Measurements from ENCODE around the gene WWTR1.

The WWTR1 gene

DNA sequence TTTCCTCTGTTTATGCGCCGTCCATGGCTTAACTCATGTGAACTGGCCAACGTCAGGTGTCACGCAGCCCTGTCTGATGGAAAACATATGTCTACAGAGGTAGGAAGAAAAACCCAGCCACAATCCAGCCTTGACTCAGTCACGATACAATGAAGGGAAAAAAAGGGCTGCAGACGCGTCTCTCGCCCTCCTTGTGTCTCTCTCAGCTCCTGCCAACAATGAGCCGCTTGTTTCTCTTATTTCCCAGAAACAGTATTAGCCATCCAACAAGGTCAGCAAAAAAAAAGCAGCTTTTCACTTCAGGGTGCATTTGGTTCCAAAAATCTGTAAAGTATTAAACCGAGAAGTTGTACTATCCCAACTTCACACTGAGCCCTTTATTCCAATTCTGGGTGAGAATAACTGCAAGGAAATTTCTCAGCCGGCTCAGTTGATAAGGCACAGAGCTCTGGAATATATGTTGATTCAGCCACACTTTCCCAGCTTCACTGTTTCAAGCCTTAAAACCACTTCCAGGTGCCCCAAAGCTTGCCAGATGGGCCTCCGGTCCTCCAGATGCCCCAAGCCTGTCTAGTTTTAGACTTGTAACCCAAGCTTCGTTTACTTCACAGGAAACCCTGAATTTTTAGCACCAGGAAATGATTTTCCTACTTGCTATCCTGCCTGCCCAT lies 103.9 kb downstream of the WWTR1 start:
- peaks cover 4% of the 10 kb centered on the region; the same call in 1 of the 2 replicates for H3K4me1 ChIP-seq
- H3K27me3 ChIP-seq, result no peaks in the 10 kb centered on the region
- H3K4me3 ChIP-seq (ENCODE audit: low read depth, low read length), result no peak overlapping the region

DNA sequence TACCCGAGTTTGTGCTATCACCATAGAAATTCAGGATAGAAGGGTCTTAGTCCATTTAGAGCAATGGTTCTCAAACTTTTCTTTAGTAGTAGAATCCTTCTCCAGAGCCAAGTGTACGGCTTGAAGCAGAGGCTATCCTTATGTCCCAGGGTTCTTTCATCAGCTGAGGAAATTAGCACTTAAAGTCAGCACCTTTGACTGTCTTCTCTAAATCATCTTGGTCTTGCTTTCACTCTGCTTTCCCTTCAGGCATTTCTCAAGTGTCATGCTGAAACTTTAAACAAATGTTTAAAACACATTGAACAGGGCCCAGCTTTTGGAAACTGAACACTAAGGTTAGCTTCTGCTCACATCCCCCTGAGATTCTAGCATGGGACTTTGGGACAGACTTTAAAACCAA lies 105.1 kb downstream of the WWTR1 start:
- no peak overlapping the region for H3K4me3 ChIP-seq (ENCODE audit: low read depth, low read length)
- DNase-seq, result no peak
- no peaks in the 10 kb centered on the region for H3K27me3 ChIP-seq
- H3K9me3 ChIP-seq, result no peaks in the 10 kb centered on the region
- peaks cover 4% of the 10 kb centered on the region; the same call in 1 of the 2 replicates for H3K4me1 ChIP-seq
- H3K36me3 ChIP-seq, result no peaks in the 10 kb centered on the region
- TF ChIP-seq, protein P1, sequence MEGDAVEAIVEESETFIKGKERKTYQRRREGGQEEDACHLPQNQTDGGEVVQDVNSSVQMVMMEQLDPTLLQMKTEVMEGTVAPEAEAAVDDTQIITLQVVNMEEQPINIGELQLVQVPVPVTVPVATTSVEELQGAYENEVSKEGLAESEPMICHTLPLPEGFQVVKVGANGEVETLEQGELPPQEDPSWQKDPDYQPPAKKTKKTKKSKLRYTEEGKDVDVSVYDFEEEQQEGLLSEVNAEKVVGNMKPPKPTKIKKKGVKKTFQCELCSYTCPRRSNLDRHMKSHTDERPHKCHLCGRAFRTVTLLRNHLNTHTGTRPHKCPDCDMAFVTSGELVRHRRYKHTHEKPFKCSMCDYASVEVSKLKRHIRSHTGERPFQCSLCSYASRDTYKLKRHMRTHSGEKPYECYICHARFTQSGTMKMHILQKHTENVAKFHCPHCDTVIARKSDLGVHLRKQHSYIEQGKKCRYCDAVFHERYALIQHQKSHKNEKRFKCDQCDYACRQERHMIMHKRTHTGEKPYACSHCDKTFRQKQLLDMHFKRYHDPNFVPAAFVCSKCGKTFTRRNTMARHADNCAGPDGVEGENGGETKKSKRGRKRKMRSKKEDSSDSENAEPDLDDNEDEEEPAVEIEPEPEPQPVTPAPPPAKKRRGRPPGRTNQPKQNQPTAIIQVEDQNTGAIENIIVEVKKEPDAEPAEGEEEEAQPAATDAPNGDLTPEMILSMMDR (IDR thresholded peaks at IDR 0.05; ENCODE audit: low read depth, low read length), result no peak

More for the DNA sequence above, 103.9 kb downstream of the WWTR1 start:
- H3K36me3 ChIP-seq, result no peaks in the 10 kb centered on the region
- H3K9me3 ChIP-seq, result no peaks in the 10 kb centered on the region
- TF ChIP-seq, protein P1 (IDR thresholded peaks at IDR 0.05; ENCODE audit: low read depth, low read length), result no peak
- DNase-seq, result no peak

DNA sequence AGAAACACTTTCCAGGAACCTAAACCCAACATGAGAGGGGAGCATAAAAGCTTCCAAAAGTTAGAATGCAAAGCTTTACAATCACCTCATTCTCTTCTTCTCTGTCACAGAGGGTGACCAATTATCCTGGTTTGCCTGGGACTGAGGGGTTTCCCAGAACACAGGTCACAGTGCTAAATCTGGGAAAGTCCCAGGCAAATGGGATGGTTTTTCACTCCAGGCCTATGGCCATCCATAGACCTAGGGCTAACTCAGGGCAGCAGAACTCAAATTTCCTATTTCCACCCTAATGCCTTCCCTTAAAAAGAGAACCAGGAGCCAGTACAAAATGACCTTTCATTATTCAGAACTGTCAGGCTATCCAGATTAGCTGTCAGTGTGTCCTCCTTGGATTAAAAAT lies 106.3 kb downstream of the WWTR1 start:
- H3K4me3 ChIP-seq (ENCODE audit: low read depth, low read length), result no peak overlapping the region
- peaks cover 4% of the 10 kb centered on the region; the same call in 1 of the 2 replicates for H3K4me1 ChIP-seq
- H3K36me3 ChIP-seq, result no peaks in the 10 kb centered on the region
- H3K27me3 ChIP-seq, result no peaks in the 10 kb centered on the region
- TF ChIP-seq, protein P1 (IDR thresholded peaks at IDR 0.05; ENCODE audit: low read depth, low read length), result no peak
- DNase-seq, result no peak
- no peaks in the 10 kb centered on the region for H3K9me3 ChIP-seq

DNA sequence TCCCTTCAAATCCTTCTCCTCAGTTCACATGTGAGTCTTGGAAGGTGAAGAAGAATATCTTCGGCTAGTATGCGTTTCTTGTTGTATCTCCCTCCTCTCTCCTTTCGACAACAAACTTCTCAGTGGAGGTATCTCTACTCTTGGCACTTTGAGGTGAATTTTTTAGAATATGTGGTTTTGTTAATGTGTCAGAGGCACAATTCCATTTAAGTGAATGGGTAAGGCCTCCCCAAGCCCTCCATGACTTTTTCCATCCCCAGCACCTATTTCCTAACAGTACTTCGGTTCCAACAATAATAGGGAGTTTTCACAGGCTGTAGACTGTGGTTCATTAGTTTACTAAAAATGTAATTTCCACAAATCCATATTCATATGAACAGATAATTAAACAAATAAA lies 109.2 kb downstream of the WWTR1 start:
- no peaks in the 10 kb centered on the region for H3K36me3 ChIP-seq
- no peaks in the 10 kb centered on the region for H3K4me1 ChIP-seq
- TF ChIP-seq, protein P1 (IDR thresholded peaks at IDR 0.05; ENCODE audit: low read depth, low read length), result no peak
- no peaks in the 10 kb centered on the region for H3K9me3 ChIP-seq
- H3K27me3 ChIP-seq, result no peaks in the 10 kb centered on the region
- DNase-seq, result no peak
- no peak overlapping the region for H3K4me3 ChIP-seq (ENCODE audit: low read depth, low read length)

DNA sequence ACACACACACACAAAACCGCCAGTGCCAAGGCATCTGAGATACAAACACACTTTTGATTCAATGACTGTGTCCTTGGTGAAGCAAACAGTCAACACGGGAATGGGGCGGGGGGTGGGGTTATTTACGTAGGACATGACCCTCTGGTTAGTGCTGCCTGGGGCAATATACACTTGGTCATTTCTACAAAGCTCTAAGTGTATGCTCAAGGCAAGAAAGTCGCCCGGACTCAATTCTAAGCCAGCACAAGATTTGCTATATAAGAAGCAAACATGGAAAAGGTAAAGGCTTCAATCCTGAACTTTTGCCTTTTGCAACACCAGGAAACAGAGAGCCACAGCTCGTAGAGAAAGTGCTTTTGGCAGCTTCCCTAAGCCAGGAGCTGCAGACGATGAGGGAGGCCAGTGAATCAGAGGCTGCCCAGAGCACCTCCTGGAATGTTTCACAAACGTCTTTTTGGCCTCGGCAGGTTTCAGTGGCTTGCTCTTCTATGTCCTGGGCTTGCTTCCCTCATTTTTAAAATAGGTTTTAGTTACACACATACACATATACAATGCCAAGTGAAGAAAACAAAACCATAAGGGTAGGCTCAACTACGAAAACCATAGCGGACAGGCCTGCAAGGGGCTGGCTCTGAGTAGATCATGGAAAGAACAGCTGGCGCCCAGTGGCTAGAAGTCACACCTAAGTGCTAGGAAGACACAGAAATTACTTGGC lies 109.7 kb downstream of the WWTR1 start:
- no peak overlapping the region for H3K4me3 ChIP-seq (ENCODE audit: low read depth, low read length)
- TF ChIP-seq, protein P1 (IDR thresholded peaks at IDR 0.05; ENCODE audit: low read depth, low read length), result no peak
- no peak for DNase-seq

DNA sequence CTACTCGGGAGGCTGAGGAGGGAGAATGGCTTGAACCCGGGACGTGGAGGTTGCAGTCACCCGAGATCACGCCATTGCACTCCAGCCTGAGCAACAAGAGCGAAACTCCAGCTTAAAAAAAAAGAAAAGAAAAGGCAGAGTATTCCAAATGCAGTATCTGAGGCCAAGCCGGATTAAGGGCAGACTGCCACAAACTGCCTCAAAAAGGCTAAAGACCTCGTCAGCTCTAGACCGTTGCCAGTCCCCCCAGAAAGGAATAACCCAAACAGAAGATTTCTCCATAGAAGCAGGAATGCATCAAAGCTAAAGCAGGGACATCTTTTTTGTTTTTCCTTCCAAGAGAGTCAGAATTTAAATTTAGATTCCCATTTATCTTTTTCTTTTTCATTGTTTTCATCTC lies 110.4 kb downstream of the WWTR1 start:
- Histone ChIP-seq H3K4me1 (peaks cover 5% of the 10 kb centered on the region), H3K9me3 (no peaks in the 10 kb centered on the region), H3K27me3 (no peaks in the 10 kb centered on the region), H3K4me3 (ENCODE audit: low read depth, low read length) (no peak overlapping the region), H3K36me3 (no peaks in the 10 kb centered on the region)
- TF ChIP-seq, protein P1 (IDR thresholded peaks at IDR 0.05; ENCODE audit: low read depth, low read length), result no peak
- no peak for DNase-seq

More for the DNA sequence above, 109.7 kb downstream of the WWTR1 start:
- H3K36me3 ChIP-seq, result no peaks in the 10 kb centered on the region
- H3K27me3 ChIP-seq, result no peaks in the 10 kb centered on the region
- no peaks in the 10 kb centered on the region for H3K9me3 ChIP-seq
- H3K4me1 ChIP-seq, result no peaks in the 10 kb centered on the region
